ENCODE results near the gene SLC25A23.
A peak's percentile ranks its signal among the peaks of the same experiment; 100 is the strongest.

Gene SLC25A23

DNA sequence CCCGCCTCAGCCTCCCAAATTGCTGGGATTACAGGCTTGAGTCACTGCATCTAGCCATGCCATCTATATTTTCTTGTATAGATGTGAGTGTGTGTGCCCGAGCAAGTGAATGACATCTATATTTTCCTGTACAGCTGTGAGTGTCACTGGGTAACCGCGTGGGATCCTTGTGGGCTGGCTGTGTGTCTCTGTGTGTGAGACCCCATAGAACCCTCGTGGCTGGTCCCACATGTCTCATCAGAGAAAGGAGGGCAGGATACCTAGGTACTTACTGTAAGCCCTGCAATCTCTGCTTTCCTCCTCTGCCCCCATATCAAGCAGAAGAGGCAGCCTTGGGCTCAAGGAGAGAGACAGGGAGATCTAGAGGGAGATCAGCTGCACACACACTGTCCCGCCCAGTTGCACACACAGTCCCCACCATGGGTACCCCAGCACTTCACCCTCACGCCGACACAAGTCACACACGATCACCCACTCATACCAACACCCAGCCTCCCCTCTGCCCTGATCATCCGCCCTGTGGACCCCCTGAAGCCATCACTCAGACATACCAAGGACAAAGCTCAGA, 21.3 kb upstream of the SLC25A23 start:
- H3K27ac ChIP-seq (ENCODE audit: poor library complexity, severe bottlenecking), result no peak overlapping the region
- no peaks in the 10 kb centered on the region for H3K9me3 ChIP-seq (ENCODE audit: severe bottlenecking)
- no peaks in the 10 kb centered on the region for H3K36me3 ChIP-seq (ENCODE audit: low read depth)
- no peak for DNase-seq (ENCODE audit: low spot score)
- TF ChIP-seq, protein P1, sequence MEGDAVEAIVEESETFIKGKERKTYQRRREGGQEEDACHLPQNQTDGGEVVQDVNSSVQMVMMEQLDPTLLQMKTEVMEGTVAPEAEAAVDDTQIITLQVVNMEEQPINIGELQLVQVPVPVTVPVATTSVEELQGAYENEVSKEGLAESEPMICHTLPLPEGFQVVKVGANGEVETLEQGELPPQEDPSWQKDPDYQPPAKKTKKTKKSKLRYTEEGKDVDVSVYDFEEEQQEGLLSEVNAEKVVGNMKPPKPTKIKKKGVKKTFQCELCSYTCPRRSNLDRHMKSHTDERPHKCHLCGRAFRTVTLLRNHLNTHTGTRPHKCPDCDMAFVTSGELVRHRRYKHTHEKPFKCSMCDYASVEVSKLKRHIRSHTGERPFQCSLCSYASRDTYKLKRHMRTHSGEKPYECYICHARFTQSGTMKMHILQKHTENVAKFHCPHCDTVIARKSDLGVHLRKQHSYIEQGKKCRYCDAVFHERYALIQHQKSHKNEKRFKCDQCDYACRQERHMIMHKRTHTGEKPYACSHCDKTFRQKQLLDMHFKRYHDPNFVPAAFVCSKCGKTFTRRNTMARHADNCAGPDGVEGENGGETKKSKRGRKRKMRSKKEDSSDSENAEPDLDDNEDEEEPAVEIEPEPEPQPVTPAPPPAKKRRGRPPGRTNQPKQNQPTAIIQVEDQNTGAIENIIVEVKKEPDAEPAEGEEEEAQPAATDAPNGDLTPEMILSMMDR (IDR thresholded peaks at IDR 0.05; ENCODE audit: poor library complexity, severe bottlenecking), result no peak
- H3K4me3 ChIP-seq (ENCODE audit: severe bottlenecking), result no peak overlapping the region
- ATAC-seq (ENCODE audit: low read depth), result no peak
- no peaks in the 10 kb centered on the region for H3K4me1 ChIP-seq (ENCODE audit: insufficient read depth, poor library complexity, severe bottlenecking)
- H3K27me3 ChIP-seq (ENCODE audit: insufficient read depth, poor library complexity, severe bottlenecking), result no peaks in the 10 kb centered on the region

DNA sequence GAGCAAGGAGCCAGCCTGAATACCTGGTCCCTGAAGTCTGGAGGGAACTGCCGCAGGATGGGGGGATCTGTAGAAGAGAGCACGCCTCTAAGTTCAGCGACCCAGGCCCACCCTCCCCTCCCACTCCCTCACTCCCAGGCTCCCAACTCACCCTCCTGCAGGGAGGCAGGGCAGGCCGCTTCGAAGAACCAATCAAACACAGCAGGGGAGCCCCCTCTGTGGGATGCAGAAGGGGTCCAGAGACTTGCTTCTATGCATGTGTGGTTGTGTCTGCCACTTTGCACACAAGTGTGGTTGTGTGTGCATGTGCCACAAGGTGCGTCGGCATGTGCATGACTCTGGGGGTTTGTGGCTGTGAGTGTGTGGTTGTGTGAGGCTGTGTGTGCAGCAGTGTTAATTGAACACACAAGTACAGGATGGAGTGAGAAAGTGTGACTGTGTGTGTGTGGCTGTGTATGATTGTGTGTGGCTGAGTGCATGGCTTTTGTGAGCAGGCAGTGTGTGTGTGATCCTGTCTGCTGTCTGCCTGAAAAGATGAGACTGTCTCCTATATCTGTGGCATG, 20.3 kb upstream of the SLC25A23 start:
- no peaks in the 10 kb centered on the region for H3K4me1 ChIP-seq (ENCODE audit: insufficient read depth, poor library complexity, severe bottlenecking)
- DNase-seq (ENCODE audit: low spot score) (no peak), ATAC-seq (ENCODE audit: low read depth) (no peak)
- no peaks in the 10 kb centered on the region for H3K27me3 ChIP-seq (ENCODE audit: insufficient read depth, poor library complexity, severe bottlenecking)
- no peaks in the 10 kb centered on the region for H3K9me3 ChIP-seq (ENCODE audit: severe bottlenecking)
- no peak overlapping the region for H3K27ac ChIP-seq (ENCODE audit: poor library complexity, severe bottlenecking)
- TF ChIP-seq, protein P1 (IDR thresholded peaks at IDR 0.05; ENCODE audit: poor library complexity, severe bottlenecking), result no peak
- H3K36me3 ChIP-seq (ENCODE audit: low read depth), result no peaks in the 10 kb centered on the region
- no peak overlapping the region for H3K4me3 ChIP-seq (ENCODE audit: severe bottlenecking)

- Histone ChIP-seq H3K9me3 (ENCODE audit: severe bottlenecking) (no peaks in the 10 kb centered on the region), H3K36me3 (ENCODE audit: low read depth) (no peaks in the 10 kb centered on the region), H3K27me3 (ENCODE audit: insufficient read depth, poor library complexity, severe bottlenecking) (no peaks in the 10 kb centered on the region), H3K27ac (ENCODE audit: poor library complexity, severe bottlenecking) (no peak overlapping the region), H3K4me1 (ENCODE audit: insufficient read depth, poor library complexity, severe bottlenecking) (no peaks in the 10 kb centered on the region), H3K4me3 (ENCODE audit: severe bottlenecking) (no peak overlapping the region)
- DNase-seq (ENCODE audit: low spot score) (no peak), ATAC-seq (ENCODE audit: low read depth) (no peak)
- TF ChIP-seq, protein P1 (IDR thresholded peaks at IDR 0.05; ENCODE audit: poor library complexity, severe bottlenecking), result no peak
Observed at GRCh38 chr19:6478815-6479214, 19.2 kb upstream of the SLC25A23 start.

- DNase-seq (ENCODE audit: low spot score) (no peak), ATAC-seq (ENCODE audit: low read depth) (no peak)
- H3K36me3 ChIP-seq (ENCODE audit: low read depth), result no peaks in the 10 kb centered on the region
- no peaks in the 10 kb centered on the region for H3K4me1 ChIP-seq (ENCODE audit: insufficient read depth, poor library complexity, severe bottlenecking)
- no peaks in the 10 kb centered on the region for H3K9me3 ChIP-seq (ENCODE audit: severe bottlenecking)
- no peak overlapping the region for H3K27ac ChIP-seq (ENCODE audit: poor library complexity, severe bottlenecking)
- TF ChIP-seq, protein P1 (IDR thresholded peaks at IDR 0.05; ENCODE audit: poor library complexity, severe bottlenecking), result no peak
- H3K4me3 ChIP-seq (ENCODE audit: severe bottlenecking), result peak overlapping the region; percentile 25
- H3K27me3 ChIP-seq (ENCODE audit: insufficient read depth, poor library complexity, severe bottlenecking), result no peaks in the 10 kb centered on the region
Observed at GRCh38 chr19:6476896-6477431, 17.4 kb upstream of the SLC25A23 start.
